Omental fat pad (tissue), 4 donors: Measurements from ENCODE around the gene PRSS27. TPM values are rescaled to one million over a fixed set of nuclear protein-coding genes. Genes with fewer than 3 reads are reported as not detected.

ENCODE experiments used
- ATAC-seq: fragments of 150-250 bp; one replicate; pipeline ENCODE4 v1.9.1; 2016; ENCODE audit warnings: mild to moderate bottlenecking, moderate library complexity; ENCODE audit not compliant: low FRiP score
- DNase-seq: peaks from one replicate; pipeline ENCODE4 v3.0.0-alpha.2; 2019; ENCODE audit warnings: low spot score
- total RNA-seq, 4 donors: library from RNA; depleted of rRNA; stranded (reverse); fragments of >200 nt; gene quantifications; one replicate each; pipeline ENCODE4 v1.1.0, GENCODE V29; 2016
- TF ChIP-seq, protein P1 (sequence below), 3 donors: fragments of 450-650 bp; IDR thresholded peaks; one replicate each; pipeline ENCODE4 v1.5.1; 2016 to 2017; ENCODE audit warnings: antibody characterized with exemption in 3 of 3, mild to moderate bottlenecking in 3 of 3, moderate library complexity in 2 of 3

Gene PRSS27
- total RNA-seq, 4 donors from 2014 or later: 0.65 to 1.2 (median 1.0) TPM

GRCh38 chr16:2745116-2745890, 25.3 kb upstream of the PRSS27 start:
- TF ChIP-seq, protein P1, sequence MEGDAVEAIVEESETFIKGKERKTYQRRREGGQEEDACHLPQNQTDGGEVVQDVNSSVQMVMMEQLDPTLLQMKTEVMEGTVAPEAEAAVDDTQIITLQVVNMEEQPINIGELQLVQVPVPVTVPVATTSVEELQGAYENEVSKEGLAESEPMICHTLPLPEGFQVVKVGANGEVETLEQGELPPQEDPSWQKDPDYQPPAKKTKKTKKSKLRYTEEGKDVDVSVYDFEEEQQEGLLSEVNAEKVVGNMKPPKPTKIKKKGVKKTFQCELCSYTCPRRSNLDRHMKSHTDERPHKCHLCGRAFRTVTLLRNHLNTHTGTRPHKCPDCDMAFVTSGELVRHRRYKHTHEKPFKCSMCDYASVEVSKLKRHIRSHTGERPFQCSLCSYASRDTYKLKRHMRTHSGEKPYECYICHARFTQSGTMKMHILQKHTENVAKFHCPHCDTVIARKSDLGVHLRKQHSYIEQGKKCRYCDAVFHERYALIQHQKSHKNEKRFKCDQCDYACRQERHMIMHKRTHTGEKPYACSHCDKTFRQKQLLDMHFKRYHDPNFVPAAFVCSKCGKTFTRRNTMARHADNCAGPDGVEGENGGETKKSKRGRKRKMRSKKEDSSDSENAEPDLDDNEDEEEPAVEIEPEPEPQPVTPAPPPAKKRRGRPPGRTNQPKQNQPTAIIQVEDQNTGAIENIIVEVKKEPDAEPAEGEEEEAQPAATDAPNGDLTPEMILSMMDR (IDR thresholded peaks at IDR 0.05): no peak
- no peak for ATAC-seq
- DNase-seq: no peak

DNA sequence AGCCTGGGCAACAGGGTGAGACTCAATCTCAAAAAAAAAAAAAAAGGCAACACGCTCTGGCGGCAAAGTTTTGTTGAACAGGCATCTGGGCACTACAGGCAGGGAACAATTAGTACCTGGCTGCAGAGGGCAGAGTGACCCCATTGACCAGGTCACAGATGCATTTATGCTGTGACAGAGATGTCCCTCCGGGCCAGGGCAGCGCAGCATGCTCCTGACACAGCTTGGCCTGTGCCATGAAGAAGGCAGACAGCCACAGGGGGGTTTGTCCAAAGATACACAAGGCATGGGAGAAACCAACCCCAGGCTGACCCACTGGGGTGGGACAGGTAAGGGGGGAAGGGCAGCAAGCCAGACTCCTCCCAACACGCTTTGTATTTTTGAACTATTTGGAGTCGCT, 24.7 kb upstream of the PRSS27 start:
- TF ChIP-seq, protein P1 (IDR thresholded peaks at IDR 0.05): no peak
- ATAC-seq (no peak), DNase-seq (no peak)

DNA sequence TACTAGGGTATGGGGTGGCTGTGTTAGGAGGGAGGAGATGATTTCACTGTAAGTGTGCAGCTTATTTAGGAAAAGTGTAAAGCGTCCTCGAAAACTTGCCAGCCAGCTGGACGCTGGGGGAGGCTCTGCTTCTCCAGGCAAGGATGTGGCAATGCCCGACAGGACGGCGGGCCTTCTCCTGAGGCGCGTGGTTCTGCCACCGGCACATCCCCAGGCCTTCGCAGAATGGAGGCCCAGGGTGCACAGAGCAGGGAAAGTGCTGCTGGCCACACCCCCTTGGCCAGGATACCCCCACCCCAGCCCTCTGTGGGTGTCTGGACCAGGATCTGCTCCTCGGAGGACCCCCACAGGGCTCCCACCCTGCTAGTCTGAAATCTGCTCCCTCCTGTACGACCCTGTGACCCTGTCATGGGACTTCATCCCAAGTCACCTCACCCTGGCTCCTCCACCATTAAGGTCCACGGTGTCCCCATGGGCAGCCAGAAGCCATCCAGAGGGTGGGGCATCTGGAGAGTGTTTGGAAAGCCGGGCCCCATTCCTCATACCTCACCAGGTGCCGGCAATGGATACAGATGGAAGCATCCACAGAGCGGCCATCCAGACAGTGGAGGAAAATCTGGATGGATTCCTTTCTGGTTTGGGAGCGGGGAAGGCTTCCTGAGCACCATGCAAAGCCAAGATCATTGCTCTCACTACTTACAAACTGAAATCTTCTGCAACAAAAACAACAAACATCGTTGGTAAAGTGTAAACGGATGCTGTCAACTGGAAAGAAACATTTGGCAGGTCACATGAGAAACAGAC, 23.2 kb upstream of the PRSS27 start:
- DNase-seq (no peak), ATAC-seq (no peak)
- TF ChIP-seq, protein P1 (IDR thresholded peaks at IDR 0.05): no peak

GRCh38 chr16:2742323-2743006, 22.4 kb upstream of the PRSS27 start:
- no peak for DNase-seq
- TF ChIP-seq, protein P1 (IDR thresholded peaks at IDR 0.05): no peak

DNA sequence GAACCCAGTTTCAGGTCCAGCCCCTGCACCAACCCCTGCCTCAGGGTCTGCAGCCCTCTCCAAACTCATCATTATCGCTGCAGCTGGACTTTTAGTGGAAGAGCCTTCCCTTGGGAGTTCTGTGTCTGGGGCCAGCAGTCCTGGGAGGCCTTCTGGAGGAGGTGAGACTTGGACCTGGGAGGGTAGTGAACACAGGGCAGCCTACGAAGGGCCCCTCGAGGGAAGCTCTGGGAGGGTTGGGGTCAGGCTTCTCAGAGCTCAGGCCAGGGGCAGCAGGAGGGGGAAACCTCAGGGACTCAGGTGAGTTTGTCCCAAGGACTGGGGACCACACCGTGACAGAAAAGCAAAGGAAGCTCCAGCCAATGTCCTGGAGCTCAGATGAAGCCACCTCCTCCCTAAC, 21.1 kb upstream of the PRSS27 start:
- TF ChIP-seq, protein P1 (IDR thresholded peaks at IDR 0.05): no peak
- DNase-seq (no peak), ATAC-seq (no peak)

More at GRCh38 chr16:2742323-2743006, 22.4 kb upstream of the PRSS27 start:
- ATAC-seq: no peak

DNA sequence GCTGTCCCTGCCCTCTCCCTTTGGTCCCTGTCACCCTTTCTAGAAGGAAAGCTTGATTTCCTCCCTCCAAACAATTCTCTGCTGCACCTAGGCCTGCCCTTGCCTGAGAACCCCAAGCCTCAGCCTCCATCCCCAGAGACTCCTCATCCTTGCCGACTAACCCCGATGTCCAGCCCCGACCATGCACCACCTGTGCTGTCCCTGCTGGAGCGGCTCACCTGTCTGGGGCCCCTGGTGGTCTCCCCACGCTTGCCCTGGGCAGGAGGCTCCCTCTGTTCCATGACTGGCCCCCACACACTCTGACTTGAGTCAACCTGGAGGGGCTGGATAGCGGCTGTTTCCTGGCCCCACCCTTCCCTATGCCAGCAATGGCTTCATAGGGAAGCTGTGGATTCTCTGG, 20.5 kb upstream of the PRSS27 start:
- TF ChIP-seq, protein P1 (IDR thresholded peaks at IDR 0.05): no peak
- DNase-seq: no peak
- no peak for ATAC-seq
